ENCODE results near the gene RANBP10. TPM values are rescaled to one million over a fixed set of nuclear protein-coding genes. Genes with fewer than 3 reads are reported as not detected.
A peak's percentile ranks its signal among the peaks of the same experiment; 100 is the strongest.
"Not testable (repeated sequence)": the region's sequence is repeated elsewhere in the genome, so short reads cannot be mapped to it uniquely, and the experiment has no call there.

Gene RANBP10
- polyA plus RNA-seq, 2 of the 4 experiments (the other 2 are of a cell fraction) = 7.5 to 9.8 TPM

- no peak for FAIRE-seq
- ChIA-PET CTCF (interaction anchor here (0.5 to 15.0 kb wide), 2 partner anchors 21 to 996 kb away, joined by 3 to 187 read pairs; no protein-coding TSS in a partner anchor), POLR2A (no interaction called here)
- WGBS (ENCODE audit: missing lambda C conversion rate) = 80% methylated on average over 2 of the region's 2 CpGs
- H3K4me1 ChIP-seq = peaks cover 3% of the 10 kb centered on the region; the same call in 1 of the 3 replicates
- no peaks in the 10 kb centered on the region for H3K9me3 ChIP-seq
- no peak overlapping the region for H3K4me2 ChIP-seq
- no peak overlapping the region for H3K4me3 ChIP-seq
- no peak overlapping the region for H3K27ac ChIP-seq
- DNase-seq (ENCODE audit: low read depth in 1 of 2, low spot score in 1 of 2) = no peak
- no peak for ATAC-seq
- TF ChIP-seq FOXS1 (CRISPR knock-in tag; IDR thresholded peaks at IDR 0.05) = no peak
- TF ChIP-seq KDM5A (IDR thresholded peaks at IDR 0.05) = no peak
- TF ChIP-seq ZNF302 (CRISPR knock-in tag; IDR thresholded peaks at IDR 0.05) = no peak
- no peak for TF ChIP-seq JUN (IDR thresholded peaks at IDR 0.05)
- TF ChIP-seq NPAS2 (CRISPR knock-in tag; IDR thresholded peaks at IDR 0.05; ENCODE audit: borderline replicate concordance) = no peak
- no peak for TF ChIP-seq HES2 (IDR thresholded peaks at IDR 0.05)
Measured at GRCh38 chr16:67837811-67838210, 31.5 kb upstream of the RANBP10 start.

DNA sequence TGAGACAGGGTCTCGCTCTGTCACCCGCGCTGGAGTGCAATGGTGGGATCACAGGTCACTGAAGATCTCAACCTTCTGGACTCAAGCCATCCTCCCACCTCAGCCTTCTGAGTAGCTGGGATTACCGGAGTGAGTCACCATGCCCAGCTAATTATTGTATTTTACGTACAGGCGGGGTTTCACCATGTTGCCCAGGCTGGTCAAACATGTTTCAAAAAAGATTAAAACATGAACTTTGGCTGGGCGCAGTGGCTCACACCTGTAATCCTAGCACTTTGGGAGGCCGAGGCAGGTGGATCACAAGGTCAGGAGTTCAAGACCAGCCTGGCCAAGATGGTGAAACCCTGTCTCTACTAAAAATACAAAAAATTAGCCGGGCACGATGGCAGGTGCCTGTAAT is 30.8 kb upstream of the RANBP10 start:
- H3K27ac ChIP-seq; H3K4me3 ChIP-seq; H3K9me3 ChIP-seq; H3K4me1 ChIP-seq; DNase-seq (ENCODE audit: low read depth in 1 of 2, low spot score in 1 of 2); FAIRE-seq; POLR2A ChIA-PET; ATAC-seq; H3K4me2 ChIP-seq: not testable (repeated sequence)
- CTCF ChIA-PET = interaction anchor here (0.6 to 15.0 kb wide), 2 partner anchors 20 to 105 kb away, joined by 3 to 187 read pairs; no protein-coding TSS in a partner anchor
- WGBS (ENCODE audit: missing lambda C conversion rate) = 77% methylated on average over 10 of the region's 10 CpGs

DNA sequence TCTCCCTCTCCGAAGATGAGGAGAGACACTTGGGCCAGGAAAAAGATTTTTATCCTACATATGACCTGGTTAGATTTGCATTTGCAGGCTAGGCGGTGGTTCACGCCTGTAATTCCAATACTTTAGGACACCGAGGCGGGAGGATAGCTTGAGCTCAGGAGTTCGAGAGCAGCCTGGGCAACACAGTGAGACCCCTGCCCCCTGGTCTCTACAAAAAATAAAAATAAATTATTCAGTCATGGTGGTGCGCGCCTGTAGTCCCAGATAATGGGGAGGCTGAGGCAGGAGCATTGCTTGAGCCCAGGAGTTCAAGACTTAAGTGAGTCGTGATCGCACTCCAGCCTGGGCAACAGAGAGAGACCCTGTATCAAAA is 27.9 kb upstream of the RANBP10 start:
- POLR2A ChIA-PET = interaction anchor here (0.8 to 1.2 kb wide), 5 partner anchors 11 to 115 kb away, joined by 3 to 6 read pairs (median 4); partner anchors contain the start of genes GFOD2, RANBP10 and TSNAXIP1
- TF ChIP-seq HOXB5 (CRISPR knock-in tag; IDR thresholded peaks at IDR 0.05) (no peak), NPAS2 (CRISPR knock-in tag; IDR thresholded peaks at IDR 0.05; ENCODE audit: borderline replicate concordance) (no peak), JUN (IDR thresholded peaks at IDR 0.05) (no peak), SREBF2 (IDR thresholded peaks at IDR 0.05) (no peak), NFE2L2 (conservative IDR thresholded peaks at IDR 0.05; ENCODE audit: low read length) (no peak)
- TF ChIP-seq, protein P1, sequence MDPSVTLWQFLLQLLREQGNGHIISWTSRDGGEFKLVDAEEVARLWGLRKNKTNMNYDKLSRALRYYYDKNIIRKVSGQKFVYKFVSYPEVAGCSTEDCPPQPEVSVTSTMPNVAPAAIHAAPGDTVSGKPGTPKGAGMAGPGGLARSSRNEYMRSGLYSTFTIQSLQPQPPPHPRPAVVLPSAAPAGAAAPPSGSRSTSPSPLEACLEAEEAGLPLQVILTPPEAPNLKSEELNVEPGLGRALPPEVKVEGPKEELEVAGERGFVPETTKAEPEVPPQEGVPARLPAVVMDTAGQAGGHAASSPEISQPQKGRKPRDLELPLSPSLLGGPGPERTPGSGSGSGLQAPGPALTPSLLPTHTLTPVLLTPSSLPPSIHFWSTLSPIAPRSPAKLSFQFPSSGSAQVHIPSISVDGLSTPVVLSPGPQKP (IDR thresholded peaks at IDR 0.05; ENCODE audit: low read depth, low read length) = no peak
- ATAC-seq (no peak), DNase-seq (ENCODE audit: low read depth in 1 of 2, low spot score in 1 of 2) (no peak), FAIRE-seq (no peak)
- Histone ChIP-seq H3K27ac (peak overlapping the region; percentile 79 to 91), H3K9me3 (no peaks in the 10 kb centered on the region), H3K4me1 (peaks cover 6% of the 10 kb centered on the region; the same call in 1 of the 3 replicates), H3K4me3 (peak overlapping the region; percentile 79), H3K4me2 (peak overlapping the region; percentile 96)
- WGBS (ENCODE audit: missing lambda C conversion rate) = 82% methylated on average over 10 of the region's 10 CpGs
- CTCF ChIA-PET = interaction anchor here (0.8 to 15.0 kb wide), 4 partner anchors 17 to 94 kb away, joined by 4 to 187 read pairs (median 14); no protein-coding TSS in a partner anchor

DNA sequence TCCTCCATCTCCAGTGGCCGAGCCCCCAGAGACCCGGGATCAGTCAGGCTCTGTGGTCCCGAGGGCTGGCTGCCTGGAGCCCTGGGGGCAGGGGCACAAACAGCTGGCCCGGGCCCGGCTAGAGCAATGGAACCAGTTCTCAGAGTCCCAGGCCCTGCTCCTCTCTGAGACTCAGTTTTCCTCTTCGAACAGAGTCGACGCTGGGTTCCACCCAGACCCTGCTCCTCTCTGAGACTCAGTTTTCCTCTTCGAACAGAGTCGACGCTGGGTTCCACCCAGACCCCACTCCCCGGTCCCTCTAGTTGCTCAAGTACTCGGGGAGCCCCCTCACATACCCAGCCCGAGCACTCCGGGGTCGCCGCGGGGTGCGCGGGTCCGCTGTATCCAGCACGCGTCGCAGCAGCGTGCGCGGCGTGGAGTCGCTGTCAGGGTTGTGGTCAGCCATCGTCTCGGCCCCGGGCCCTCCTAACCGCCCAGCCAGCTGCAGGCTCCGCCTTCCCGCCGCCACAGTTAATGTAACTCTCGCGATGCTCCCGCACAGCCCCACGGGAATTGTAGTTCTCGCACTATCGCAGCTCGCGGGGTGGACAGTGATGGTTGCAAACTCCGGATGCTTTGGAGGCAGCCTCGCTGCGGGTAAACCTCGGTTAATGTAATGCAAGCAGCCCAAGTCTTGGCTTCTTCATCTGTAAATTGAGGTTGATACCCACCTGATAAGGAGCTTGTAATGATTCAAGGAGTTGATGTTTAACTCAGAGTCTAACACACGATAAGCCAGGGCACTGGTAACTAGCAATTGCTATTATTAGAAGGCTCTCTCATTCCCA is 27.3 kb upstream of the RANBP10 start:
- ATAC-seq (peak; percentile 99), FAIRE-seq (peak; percentile 23), DNase-seq (ENCODE audit: low read depth in 1 of 2, low spot score in 1 of 2) (peak; percentile 86 to 97)
- H3K27ac ChIP-seq = peak overlapping the region; percentile 79 to 91
- 2% methylated on average over 27 of the region's 49 CpGs for WGBS (ENCODE audit: missing lambda C conversion rate)
- peaks cover 6% of the 10 kb centered on the region; the same call in 1 of the 3 replicates for H3K4me1 ChIP-seq
- H3K4me3 ChIP-seq = peak overlapping the region; percentile 79
- no peaks in the 10 kb centered on the region for H3K9me3 ChIP-seq
- POLR2A ChIA-PET = interaction anchor here (0.8 to 1.2 kb wide), 5 partner anchors 12 to 114 kb away, joined by 3 to 6 read pairs (median 4); partner anchors contain the start of genes GFOD2, RANBP10 and TSNAXIP1
- H3K4me2 ChIP-seq = peak overlapping the region; percentile 96
- CTCF ChIA-PET = interaction anchor here (0.8 to 15.0 kb wide), 5 partner anchors 10 to 95 kb away, joined by 4 to 187 read pairs (median 8); no protein-coding TSS in a partner anchor
- TF ChIP-seq POLR2A (IDR thresholded peaks at IDR 0.05; ENCODE audit: low read length) (peak; percentile 76), GATA3 (IDR thresholded peaks at IDR 0.05; ENCODE audit: borderline replicate concordance) (peak; percentile 70), BCL3 (IDR thresholded peaks at IDR 0.05) (peak; percentile 31; the same call in 1 of the 3 replicates), PHF8 (IDR thresholded peaks at IDR 0.05; ENCODE audit: borderline replicate concordance, low read depth) (peak; percentile 74; the same call in 1 of the 2 replicates), REST (IDR thresholded peaks at IDR 0.05) (peak; percentile 96), E2F6 (IDR thresholded peaks at IDR 0.05; ENCODE audit: borderline replicate concordance, low read depth) (peak; percentile 72; the same call in 1 of the 2 replicates), MYC (IDR thresholded peaks at IDR 0.05; ENCODE audit: borderline replicate concordance, low read length) (no peak; the same call in 1 of the 2 replicates), ZSCAN20 (CRISPR knock-in tag; IDR thresholded peaks at IDR 0.05) (no peak), JUN (IDR thresholded peaks at IDR 0.05) (peak in 1 of 2 experiments; percentile 42; a peak in 1 of 5 replicates), KDM5A (IDR thresholded peaks at IDR 0.05) (peak; percentile 66), CHD2 (IDR thresholded peaks at IDR 0.05; ENCODE audit: low read length, partially characterized antibody) (peak; percentile 98)
- TF ChIP-seq, protein P2, sequence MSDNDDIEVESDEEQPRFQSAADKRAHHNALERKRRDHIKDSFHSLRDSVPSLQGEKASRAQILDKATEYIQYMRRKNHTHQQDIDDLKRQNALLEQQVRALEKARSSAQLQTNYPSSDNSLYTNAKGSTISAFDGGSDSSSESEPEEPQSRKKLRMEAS (IDR thresholded peaks at IDR 0.05) = peak; percentile 73

All from A549 (cell line).